ENCODE measurements around the gene SNRNP70.

- TF ChIP-seq, protein P1, sequence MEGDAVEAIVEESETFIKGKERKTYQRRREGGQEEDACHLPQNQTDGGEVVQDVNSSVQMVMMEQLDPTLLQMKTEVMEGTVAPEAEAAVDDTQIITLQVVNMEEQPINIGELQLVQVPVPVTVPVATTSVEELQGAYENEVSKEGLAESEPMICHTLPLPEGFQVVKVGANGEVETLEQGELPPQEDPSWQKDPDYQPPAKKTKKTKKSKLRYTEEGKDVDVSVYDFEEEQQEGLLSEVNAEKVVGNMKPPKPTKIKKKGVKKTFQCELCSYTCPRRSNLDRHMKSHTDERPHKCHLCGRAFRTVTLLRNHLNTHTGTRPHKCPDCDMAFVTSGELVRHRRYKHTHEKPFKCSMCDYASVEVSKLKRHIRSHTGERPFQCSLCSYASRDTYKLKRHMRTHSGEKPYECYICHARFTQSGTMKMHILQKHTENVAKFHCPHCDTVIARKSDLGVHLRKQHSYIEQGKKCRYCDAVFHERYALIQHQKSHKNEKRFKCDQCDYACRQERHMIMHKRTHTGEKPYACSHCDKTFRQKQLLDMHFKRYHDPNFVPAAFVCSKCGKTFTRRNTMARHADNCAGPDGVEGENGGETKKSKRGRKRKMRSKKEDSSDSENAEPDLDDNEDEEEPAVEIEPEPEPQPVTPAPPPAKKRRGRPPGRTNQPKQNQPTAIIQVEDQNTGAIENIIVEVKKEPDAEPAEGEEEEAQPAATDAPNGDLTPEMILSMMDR (optimal IDR thresholded peaks at IDR 0.05 in 1 of 3, IDR thresholded peaks at IDR 0.05 in 1 of 3, conservative IDR thresholded peaks at IDR 0.05 in 1 of 3; ENCODE audit: extremely low read depth in 1 of 3, insufficient read depth in 2 of 3, low read length in 3 of 3), result no peak
- TF ChIP-seq EZH2 (IDR thresholded peaks at IDR 0.05; ENCODE audit: low read length), result no peak
These were observed 41.3 kb downstream of the SNRNP70 start for GRCh38 chr19:49126575-49126974.

Data from keratinocyte (primary cell).